ENCODE results near the gene COL12A1. TPM values are rescaled to one million over a fixed set of nuclear protein-coding genes. Genes with fewer than 3 reads are reported as not detected.

The COL12A1 gene
- total RNA-seq, 1 donor from 2014 or later = not detected

DNA sequence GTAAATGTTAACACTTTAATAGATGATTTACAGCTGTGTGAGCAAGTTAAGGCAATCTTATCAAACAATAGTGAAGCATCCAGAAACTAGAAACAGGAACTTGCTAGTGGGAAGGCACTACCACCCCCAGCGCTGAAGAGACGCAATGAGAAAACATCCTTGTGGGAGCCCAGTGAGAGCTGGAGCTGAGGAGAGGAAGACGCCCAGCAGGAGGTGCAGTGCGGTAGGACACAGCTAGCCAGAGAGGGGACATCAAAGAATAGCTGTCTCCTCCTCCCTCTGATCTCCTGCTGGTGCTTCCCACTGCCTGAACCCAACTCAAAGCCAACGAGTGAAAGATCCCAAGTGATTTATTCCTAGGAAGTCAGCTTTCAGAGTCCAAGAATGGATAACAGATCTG is 140.3 kb downstream of the COL12A1 start:
- intact Hi-C loops (cut with micrococcal nuclease) = no loop called here

DNA sequence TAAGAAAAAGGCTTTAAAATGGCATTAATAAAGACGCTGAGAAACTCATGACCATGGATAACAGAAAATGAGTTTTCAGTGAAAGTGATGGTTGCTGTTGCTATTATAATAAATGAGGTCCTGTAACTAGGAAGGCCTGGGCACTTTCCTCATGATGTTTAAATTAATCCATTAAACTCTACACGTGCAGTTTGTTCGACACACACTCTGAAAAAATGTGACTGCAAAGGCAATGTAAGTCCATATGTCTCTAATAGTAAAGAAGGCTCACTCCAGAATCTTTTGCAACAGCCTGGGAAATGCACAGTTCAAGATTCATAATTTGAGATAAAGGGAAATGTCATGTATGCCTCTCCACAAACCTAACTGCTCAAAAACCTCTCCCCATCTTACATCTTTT is 153.4 kb downstream of the COL12A1 start:
- intact Hi-C loops (cut with micrococcal nuclease) = no loop called here

DNA sequence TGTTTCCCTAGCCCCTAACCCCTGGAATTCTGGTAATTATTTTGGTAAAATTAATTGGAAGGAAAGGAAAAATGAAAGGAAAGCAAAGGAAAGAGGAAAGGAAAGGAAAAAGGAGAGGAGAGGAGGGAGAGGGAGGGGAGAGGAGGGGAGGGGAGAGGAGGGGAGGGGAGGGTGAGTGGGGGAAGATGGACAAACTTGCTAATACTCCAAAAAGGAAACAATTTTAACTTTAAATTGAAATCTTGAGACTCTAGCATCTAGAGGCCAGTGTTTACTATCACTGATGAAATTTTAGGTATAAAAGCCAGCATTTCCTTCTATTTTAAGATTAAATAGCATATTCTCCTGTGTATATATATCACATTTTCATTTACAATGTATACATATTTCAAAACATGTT is 156.5 kb downstream of the COL12A1 start:
- intact Hi-C loops (cut with micrococcal nuclease) = no loop called here

DNA sequence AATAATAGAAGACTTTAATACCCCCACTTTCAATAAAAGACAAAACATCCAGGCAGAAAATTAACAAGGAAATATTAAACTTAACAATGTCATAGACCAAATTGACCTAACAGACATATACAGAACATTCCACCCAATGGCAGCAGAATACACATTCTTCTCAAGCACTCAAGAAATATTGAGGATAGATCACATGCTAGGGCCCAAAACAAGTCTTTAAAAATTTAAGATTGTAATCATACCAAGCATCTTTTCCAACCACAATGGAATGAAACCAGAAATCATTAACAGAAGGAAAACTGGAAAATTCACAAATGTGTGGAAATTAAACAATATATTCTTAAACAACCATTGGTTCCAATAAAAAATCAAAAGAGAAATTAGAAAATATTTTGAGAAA is 161.0 kb downstream of the COL12A1 start:
- intact Hi-C loops (cut with micrococcal nuclease) = no loop called here

DNA sequence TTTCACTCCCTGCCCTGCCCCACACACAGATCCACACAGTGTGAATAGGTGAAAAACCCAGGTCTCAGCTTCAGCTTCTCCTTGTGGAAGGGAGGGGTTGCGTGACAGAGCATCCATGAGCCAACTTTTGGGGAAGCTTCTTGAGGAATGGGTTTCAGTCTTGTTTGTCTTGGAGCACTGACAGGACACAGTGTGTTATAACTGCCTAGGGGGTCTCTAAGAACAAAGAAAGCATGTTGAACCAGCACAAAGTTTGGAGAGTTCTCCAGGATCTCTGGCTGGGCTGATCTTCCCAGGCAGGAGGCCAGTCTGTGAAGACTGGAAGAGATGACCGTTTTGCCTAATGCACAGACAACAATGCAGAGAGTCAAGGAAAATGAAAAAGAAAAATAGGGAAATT is 164.5 kb downstream of the COL12A1 start:
- intact Hi-C loops (cut with micrococcal nuclease) = no loop called here

Other genes starting within 250 kb of the COL12A1 start
- gene COX7A2, start 37.7 kb upstream of the COL12A1 start, total RNA-seq = 423 and 440 TPM in 2 replicates
- 112 and 117 TPM in 2 replicates for gene TMEM30A, start 78.7 kb upstream of the COL12A1 start, total RNA-seq